Effector memory CD8-positive, alpha-beta T cell (primary cell): ENCODE measurements around the gene ZDHHC14.
"Not testable (repeated sequence)": the region's sequence is repeated elsewhere in the genome, so short reads cannot be mapped to it uniquely, and the experiment has no call there.

Experiments used
- ATAC-seq: fragments of 150-1000 bp; cut with Tn5 transposase; replicated peaks from 2 replicates; pipeline ENCODE4 v1.10.0; 2021; ENCODE audit warnings: mild to moderate bottlenecking, moderate library complexity
- DNase-seq, 3 experiments: peaks; one replicate each; pipeline ENCODE4 v3.0.0; 2021
- H3K27ac Mint-ChIP-seq, 2 donors: one replicate each; pipeline ENCODE4 v1.8.0; 2022; ENCODE audit warnings: mild to moderate bottlenecking in 2 of 2, mixed read lengths in 2 of 2, moderate library complexity in 2 of 2
- H3K27me3 Mint-ChIP-seq, 2 donors: one replicate each; pipeline ENCODE4 v1.8.0; 2022; ENCODE audit warnings: mixed read lengths in 2 of 2
- H3K36me3 Mint-ChIP-seq: one replicate; pipeline ENCODE4 v1.8.0; 2022; ENCODE audit warnings: mild to moderate bottlenecking, moderate library complexity, mixed read lengths; ENCODE audit not compliant: insufficient read depth
- H3K4me1 Mint-ChIP-seq, 2 donors: one replicate each; pipeline ENCODE4 v1.8.0; 2022; ENCODE audit warnings: low read depth in 2 of 2, mixed read lengths in 2 of 2
- H3K4me3 Mint-ChIP-seq, 2 donors: one replicate each; pipeline ENCODE4 v1.8.0; 2022; ENCODE audit warnings: mild to moderate bottlenecking in 2 of 2, mixed read lengths in 2 of 2, moderate library complexity in 2 of 2
- H3K9me3 Mint-ChIP-seq, 2 donors: one replicate each; pipeline ENCODE4 v1.8.0; 2022; ENCODE audit warnings: mixed read lengths in 2 of 2

Gene ZDHHC14

DNA sequence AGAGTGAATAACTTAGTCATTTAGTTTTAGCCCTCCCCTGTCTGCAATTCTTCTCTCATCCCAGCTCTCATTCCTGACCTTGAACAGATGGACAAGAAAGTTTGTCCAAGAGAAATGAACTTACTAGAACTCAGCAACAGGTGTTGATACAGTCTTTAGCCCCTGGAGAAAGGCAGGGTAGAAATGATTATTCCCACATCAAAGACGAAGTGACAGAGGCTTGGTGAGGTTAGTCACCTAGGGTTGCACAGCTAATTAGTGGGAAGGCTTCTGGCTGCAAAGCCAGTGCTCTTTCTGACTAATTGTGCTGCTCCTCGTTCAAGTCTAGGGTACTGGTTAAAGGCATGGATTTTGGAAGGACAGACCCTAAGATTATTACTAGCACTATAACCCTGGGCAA, 4.5 kb downstream of the ZDHHC14 start:
- Mint-ChIP-seq H3K27me3 (no peaks in the 10 kb centered on the region), H3K4me3 (no peak overlapping the region), H3K36me3 (peaks cover 8% of the 10 kb centered on the region), H3K4me1 (peaks cover 19 to 31% of the 10 kb centered on the region in 2 donors), H3K27ac (no peak overlapping the region), H3K9me3 (peaks cover 0 to 2% of the 10 kb centered on the region in 2 donors)
- DNase-seq: no peak
- ATAC-seq: no peak

DNA sequence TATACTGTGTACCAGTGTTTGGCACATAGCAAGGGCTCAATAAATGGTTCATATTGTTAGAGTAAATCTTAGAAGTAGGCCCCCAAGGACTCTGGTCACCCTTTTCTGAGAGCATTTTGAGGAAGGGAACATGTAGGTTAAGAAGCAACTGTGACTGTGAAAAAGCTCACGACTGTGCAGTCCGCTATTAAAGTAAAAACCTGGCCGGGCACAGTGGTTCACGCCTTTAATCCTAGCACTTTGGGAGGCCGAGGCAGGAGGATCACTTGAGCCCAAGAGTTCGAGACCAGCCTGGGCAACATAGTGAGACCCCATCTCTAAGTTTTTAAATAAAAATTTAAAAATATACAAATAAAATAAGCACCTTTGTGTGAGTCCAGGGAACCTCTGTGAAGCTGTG, 5.0 kb downstream of the ZDHHC14 start:
- Mint-ChIP-seq H3K4me3 (no peak overlapping the region), H3K4me1 (peaks cover 19 to 31% of the 10 kb centered on the region in 2 donors), H3K27me3 (no peaks in the 10 kb centered on the region), H3K9me3 (peaks cover 0 to 5% of the 10 kb centered on the region in 2 donors), H3K27ac (no peak overlapping the region), H3K36me3 (peaks cover 8% of the 10 kb centered on the region)
- DNase-seq: no peak
- ATAC-seq: no peak

DNA sequence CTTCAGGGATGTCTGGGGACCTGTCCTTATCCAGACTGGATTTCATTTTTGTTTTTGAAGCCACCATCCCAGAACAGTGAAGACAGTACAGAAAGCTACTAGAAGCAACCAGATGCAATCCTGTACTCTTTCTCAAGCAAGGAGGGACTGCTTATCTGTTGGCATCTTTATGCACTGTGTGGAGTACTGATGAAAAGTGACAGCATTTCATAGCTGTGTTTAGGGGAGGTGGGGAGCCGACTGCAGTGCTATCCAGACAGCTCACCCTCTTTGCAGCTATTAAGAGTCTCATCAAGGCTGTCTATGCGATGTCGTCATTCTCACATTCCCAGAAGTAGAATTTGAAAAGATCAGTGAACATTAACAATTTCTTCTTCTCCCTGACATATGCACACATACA, 5.5 kb downstream of the ZDHHC14 start:
- Mint-ChIP-seq H3K27me3 (no peaks in the 10 kb centered on the region), H3K4me3 (no peak overlapping the region), H3K9me3 (peaks cover 2 to 5% of the 10 kb centered on the region in 2 donors)

DNA sequence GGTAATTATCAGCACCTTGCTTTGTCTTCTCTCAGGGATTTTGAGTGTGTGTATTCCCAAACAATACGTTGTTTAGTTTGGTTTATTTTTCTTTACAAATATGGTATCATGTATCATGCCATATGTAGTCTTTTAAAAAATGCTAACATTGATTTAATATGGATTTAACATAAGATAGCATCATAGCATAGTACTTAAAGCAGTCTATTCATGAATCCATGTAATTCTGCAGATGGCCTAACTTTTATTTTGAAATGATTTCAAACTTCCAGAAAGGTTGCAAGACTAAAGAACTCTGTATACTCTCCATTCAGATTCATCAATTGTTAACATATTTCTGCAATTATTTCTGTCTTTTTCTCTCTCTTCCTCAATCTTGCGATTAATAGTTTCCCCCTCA, 7.9 kb downstream of the ZDHHC14 start:
- Mint-ChIP-seq H3K27me3 (no peaks in the 10 kb centered on the region), H3K27ac (no peak overlapping the region)

More for the DNA sequence above, 5.5 kb downstream of the ZDHHC14 start:
- ATAC-seq (no peak), DNase-seq (no peak)
- Mint-ChIP-seq H3K27ac (no peak overlapping the region), H3K36me3 (peaks cover 8% of the 10 kb centered on the region), H3K4me1 (peaks cover 19 to 31% of the 10 kb centered on the region in 2 donors)

DNA sequence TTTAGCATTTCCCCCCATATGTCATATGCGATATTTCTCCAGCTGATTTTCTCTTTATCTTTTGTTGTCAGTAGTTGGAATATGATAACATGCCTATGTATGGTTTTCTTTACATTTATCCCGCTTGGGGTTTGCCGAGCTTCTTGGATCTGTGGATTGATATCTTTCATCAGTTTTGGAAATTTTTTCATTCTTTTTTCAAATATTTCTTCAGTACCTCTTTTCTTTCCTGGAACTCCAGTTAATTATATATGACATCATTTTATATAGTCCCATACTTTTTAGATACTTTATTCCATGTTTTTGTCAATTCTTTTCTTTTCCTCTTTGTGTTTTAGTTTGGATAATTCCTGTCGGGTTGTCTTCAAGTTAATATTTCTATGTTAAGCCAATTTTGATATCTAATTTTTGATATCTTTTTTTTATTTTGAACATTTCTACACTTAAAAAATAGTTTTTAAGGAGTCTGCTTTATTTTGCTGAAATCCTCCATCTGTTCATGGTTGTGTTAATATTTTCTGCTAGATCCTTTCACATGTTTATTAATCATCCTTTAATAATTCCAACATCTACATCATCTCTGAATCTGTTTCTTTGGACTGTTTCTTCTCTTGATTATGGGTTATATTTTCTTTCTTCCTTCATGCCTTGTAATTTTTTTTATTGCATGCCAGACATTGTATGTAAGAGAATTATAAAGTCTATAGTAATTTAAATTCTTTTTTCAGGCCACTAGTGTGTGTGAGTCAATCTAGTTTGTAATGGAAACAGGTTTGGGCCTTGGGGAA, 9.5 kb downstream of the ZDHHC14 start:
- Mint-ChIP-seq H3K27ac (no peak overlapping the region), H3K36me3 (no peaks in the 10 kb centered on the region), H3K4me3 (no peak overlapping the region), H3K27me3 (no peaks in the 10 kb centered on the region), H3K4me1 (peaks cover 2 to 3% of the 10 kb centered on the region in 2 donors), H3K9me3 (peaks cover 2 to 5% of the 10 kb centered on the region in 2 donors)
- DNase-seq: no peak
- no peak for ATAC-seq

More for the DNA sequence above, 7.9 kb downstream of the ZDHHC14 start:
- no peaks in the 10 kb centered on the region for H3K36me3 Mint-ChIP-seq
- H3K9me3 Mint-ChIP-seq: peaks cover 2 to 5% of the 10 kb centered on the region in 2 donors
- H3K4me1 Mint-ChIP-seq: peaks cover 7 to 14% of the 10 kb centered on the region in 2 donors
- ATAC-seq (no peak), DNase-seq (no peak)
- no peak overlapping the region for H3K4me3 Mint-ChIP-seq

DNA sequence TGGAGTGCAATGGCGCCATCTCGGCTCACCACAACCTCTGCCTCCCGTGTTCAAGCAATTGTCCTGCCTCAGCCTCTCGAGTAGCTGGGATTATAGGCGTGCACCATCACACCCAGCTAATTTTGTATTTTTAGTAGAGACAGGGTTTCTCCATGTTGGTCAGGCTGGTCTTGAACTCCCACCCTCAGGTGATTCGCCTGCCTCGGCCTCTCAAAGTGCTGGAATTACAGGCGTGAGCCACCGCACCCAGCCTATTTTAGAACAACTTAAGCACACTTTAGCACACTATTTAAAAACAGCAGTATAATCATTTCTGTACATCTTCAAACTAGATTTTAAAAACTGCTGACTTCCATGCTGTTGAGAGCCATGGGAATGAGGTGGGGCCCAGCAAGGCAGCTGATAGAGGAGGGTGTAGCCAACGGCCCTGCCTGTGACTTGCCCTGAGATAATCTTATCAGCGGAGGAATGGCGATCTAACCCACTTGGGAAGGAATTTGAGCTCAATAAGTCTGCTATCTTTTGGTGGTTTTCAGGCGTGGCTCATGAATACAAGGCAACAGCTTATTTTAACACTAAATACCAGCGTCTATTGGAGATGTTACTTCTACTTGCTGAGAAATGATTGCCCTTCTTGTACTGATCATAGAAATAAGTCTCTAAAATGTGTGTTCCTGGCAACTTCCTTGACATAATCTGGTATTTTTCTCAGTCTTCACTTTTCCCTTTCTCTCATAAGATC, 12.1 kb downstream of the ZDHHC14 start:
- Mint-ChIP-seq H3K4me3 (no peak overlapping the region), H3K27me3 (no peaks in the 10 kb centered on the region), H3K27ac (no peak overlapping the region), H3K36me3 (no peaks in the 10 kb centered on the region), H3K4me1 (peaks cover 0 to 2% of the 10 kb centered on the region in 2 donors), H3K9me3 (peaks cover 2 to 5% of the 10 kb centered on the region in 2 donors)
- ATAC-seq (no peak), DNase-seq (no peak)

DNA sequence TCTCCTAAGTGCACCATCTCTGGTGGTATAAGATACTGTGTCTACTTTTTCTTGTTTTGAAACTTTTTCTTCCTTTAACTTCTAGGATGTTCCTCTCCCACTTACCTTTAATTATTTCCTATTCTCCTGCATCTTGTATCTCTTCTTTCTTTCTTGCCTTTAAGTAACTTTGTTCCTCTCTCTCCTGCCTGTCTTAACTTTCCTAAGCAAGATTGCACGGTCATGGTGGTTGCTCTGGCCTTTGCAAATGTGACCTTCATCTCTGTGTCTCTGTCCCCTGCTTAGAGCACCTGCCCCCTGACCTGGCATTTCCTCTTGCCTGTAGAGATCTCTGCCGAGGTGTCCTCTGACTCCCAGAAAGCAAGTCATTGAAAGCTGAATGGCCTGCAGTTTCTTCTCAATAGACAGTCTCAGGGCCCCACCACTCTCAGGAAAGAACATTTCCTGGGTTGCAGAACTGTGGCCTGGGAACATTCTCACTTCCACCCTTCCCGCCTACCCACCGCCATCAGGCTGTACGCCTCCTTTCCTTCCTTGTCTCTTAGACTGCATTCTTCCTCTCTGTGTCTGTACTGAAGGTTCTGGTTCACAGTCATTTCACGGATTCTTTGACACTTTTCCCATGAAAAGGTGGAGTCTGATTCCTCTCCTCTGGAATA, 12.8 kb downstream of the ZDHHC14 start:
- no peak overlapping the region for H3K4me3 Mint-ChIP-seq
- H3K9me3 Mint-ChIP-seq: peaks cover 2 to 5% of the 10 kb centered on the region in 2 donors
- H3K36me3 Mint-ChIP-seq: no peaks in the 10 kb centered on the region
- no peak for DNase-seq
- no peak for ATAC-seq
- H3K4me1 Mint-ChIP-seq: peaks cover 0 to 2% of the 10 kb centered on the region in 2 donors
- no peaks in the 10 kb centered on the region for H3K27me3 Mint-ChIP-seq
- no peak overlapping the region for H3K27ac Mint-ChIP-seq

DNA sequence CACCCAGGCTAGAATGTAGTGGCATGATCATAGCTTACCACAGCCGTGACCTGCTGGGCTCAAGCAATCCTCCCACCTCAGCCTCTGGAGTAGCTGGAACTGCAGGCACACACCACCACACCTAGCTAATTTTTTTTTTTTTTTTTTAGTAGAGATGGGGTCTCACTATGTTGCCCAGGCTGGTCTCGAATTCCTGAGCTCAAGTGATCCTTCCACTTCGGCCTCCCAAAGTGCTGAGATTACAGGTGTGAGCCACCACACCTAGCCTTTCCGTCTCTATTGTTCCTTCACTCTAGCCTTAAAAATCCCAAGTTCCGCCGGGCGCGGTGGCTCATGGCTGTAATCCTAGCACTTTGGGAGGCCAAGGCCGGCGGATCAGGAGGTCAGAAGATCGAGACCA, 14.2 kb downstream of the ZDHHC14 start:
- H3K36me3 Mint-ChIP-seq, H3K4me1 Mint-ChIP-seq, H3K27me3 Mint-ChIP-seq, DNase-seq, H3K4me3 Mint-ChIP-seq, H3K9me3 Mint-ChIP-seq, ATAC-seq, H3K27ac Mint-ChIP-seq: not testable (repeated sequence)

DNA sequence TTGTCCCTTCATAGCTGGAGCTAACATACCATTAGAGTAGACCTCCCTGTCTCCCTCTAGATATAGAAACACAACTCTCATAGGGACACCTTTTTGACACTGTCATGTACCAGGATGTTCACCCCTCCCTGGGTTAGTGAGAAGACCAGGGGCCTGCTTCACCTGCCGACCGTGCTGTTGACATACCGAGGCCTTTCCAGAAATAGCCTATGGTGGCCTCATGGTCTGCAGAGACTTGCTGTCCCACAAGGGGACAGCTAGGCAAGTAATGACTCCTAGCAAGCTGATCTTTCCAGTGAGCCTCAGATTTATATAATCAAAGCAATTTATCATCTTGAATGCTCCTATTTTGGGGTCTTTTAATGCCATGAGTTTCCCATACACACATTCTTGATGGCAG, 15.0 kb downstream of the ZDHHC14 start:
- no peak for ATAC-seq

DNA sequence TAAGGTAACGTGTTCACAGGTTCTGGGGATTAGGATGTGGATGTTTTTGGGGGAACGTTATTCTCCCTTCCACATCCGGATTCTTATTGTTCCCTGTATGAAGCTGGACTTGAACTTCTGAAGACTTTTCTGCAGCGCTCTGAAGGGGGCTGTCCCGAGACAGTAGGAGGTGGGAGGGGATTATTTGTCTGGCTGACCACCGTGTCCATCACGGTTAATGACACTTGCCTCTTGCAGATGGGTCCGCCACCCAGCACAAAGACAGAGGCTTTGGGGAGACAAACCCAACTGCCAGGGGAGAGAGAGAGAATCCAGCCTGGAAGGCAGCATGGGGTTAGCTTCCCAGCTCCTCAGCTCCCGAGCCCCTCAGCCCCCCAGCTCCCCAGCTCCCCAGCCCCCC, 16.7 kb downstream of the ZDHHC14 start:
- peaks cover 5 to 6% of the 10 kb centered on the region in 2 donors for H3K4me1 Mint-ChIP-seq
- no peaks in the 10 kb centered on the region for H3K36me3 Mint-ChIP-seq
- ATAC-seq: no peak
- peak overlapping the region in 1 of 2 donors; percentile 46 for H3K27ac Mint-ChIP-seq
- H3K9me3 Mint-ChIP-seq: no peaks in the 10 kb centered on the region
- no peaks in the 10 kb centered on the region for H3K27me3 Mint-ChIP-seq
- no peak for DNase-seq
- H3K4me3 Mint-ChIP-seq: no peak overlapping the region

More for the DNA sequence above, 15.0 kb downstream of the ZDHHC14 start:
- Mint-ChIP-seq H3K36me3 (no peaks in the 10 kb centered on the region), H3K27ac (no peak overlapping the region), H3K27me3 (no peaks in the 10 kb centered on the region), H3K4me3 (no peak overlapping the region), H3K4me1 (peaks cover 5 to 6% of the 10 kb centered on the region in 2 donors), H3K9me3 (peaks cover 0 to 2% of the 10 kb centered on the region in 2 donors)
- DNase-seq: no peak

DNA sequence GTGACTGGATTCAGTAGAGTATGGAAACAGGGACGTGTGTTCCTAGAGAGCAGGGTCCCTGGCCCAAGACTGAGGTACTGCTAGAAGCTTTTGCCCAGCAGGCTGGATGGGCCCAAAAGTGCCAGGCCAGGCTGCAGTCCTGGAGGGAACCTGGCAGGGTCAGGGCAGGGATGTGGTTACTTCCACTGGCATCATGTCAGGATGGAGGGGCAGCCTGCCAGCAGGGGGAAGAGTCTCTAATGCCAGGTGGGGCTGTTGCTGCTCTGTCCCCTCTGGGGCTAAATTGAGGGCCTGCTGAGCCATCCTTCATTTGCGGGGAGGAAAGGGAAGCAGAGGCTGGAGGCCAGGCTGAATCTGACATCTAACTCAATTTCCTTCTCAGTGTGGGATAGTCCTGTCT, 17.2 kb downstream of the ZDHHC14 start:
- H3K9me3 Mint-ChIP-seq: no peaks in the 10 kb centered on the region
- ATAC-seq (no peak), DNase-seq (no peak)
- H3K36me3 Mint-ChIP-seq: no peaks in the 10 kb centered on the region
- H3K27me3 Mint-ChIP-seq: no peaks in the 10 kb centered on the region
- H3K27ac Mint-ChIP-seq: no peak overlapping the region
- H3K4me1 Mint-ChIP-seq: peaks cover 5 to 6% of the 10 kb centered on the region in 2 donors
- H3K4me3 Mint-ChIP-seq: no peak overlapping the region

DNA sequence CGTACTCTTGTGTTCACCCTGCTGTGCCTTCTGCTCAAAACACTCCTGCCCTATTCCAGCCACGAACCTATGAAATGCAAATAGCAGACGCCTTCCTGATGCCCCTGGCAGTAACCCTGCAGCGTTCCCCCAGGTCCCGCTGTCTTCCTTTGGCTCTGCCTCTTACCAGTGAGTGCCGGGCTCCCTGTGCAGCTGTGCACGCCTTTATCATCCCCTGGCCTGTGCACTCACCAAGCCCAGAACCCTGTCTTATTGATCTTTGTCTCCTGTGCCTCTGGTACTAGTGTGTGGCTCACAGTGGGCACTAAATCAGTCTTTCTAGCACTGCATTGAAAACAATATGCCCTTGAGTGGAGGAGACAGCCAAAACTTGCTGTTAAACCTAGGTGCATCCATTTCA, 19.7 kb downstream of the ZDHHC14 start:
- H3K27me3 Mint-ChIP-seq: no peaks in the 10 kb centered on the region
- DNase-seq: no peak
- H3K36me3 Mint-ChIP-seq: no peaks in the 10 kb centered on the region

DNA sequence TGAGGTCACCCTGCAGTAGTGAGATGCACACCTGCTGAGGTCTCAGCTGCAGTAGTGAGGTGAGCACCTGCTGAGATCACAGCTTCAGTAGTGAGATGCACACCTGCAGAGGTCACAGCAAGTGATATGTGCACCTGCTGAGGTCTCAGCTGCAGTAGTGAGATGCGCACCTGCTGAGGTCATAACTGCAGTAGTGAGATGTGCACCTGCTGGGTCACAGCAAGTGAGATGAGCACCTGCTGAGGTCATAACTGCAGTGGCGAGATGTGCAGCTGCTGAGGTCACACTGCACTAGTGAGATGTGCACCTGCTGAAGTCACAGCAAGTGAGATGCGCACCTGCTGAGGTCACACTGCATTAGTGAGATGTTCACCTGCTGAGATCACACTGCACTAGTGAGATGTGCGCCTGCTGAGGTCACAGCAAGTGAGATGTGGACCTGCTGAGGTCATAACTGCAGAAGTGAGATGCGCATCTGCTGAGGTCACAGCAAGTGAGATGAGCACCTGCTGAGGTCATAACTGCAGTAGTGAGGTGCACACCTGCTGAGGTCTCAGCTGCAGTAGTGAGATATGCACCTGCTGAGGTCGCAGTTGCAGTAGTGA, 20.8 kb downstream of the ZDHHC14 start:
- Mint-ChIP-seq H3K9me3 (no peaks in the 10 kb centered on the region), H3K4me1 (peaks cover 4 to 5% of the 10 kb centered on the region in 2 donors), H3K36me3 (no peaks in the 10 kb centered on the region), H3K27me3 (no peaks in the 10 kb centered on the region), H3K4me3 (no peak overlapping the region), H3K27ac (no peak overlapping the region)
- ATAC-seq (no peak), DNase-seq (no peak)

More for the DNA sequence above, 19.7 kb downstream of the ZDHHC14 start:
- Mint-ChIP-seq H3K4me1 (peaks cover 5 to 6% of the 10 kb centered on the region in 2 donors), H3K4me3 (no peak overlapping the region), H3K9me3 (no peaks in the 10 kb centered on the region), H3K27ac (peak overlapping the region in 1 of 2 donors; percentile 68)
- ATAC-seq: no peak
